OCI-LY1 (cell line): ENCODE measurements around the gene AFAP1.

Experiments used
- H2AFZ ChIP-seq: fragments of 200-600 bp; sonication (generic), shearing (Covaris generic); 2 replicates; pipeline ENCODE4 v1.6.0; 2014; ENCODE audit warnings: antibody characterized with exemption, mild to moderate bottlenecking, low read length
- H3F3A ChIP-seq: fragments of 200-600 bp; sonication (generic), shearing (Covaris generic); 2 replicates; pipeline ENCODE4 v1.6.0; 2014; ENCODE audit warnings: mild to moderate bottlenecking, antibody characterized with exemption, low read length, moderate library complexity; ENCODE audit not compliant: insufficient read depth
- H3K27ac ChIP-seq: fragments of 200-600 bp; sonication (generic); 2 replicates; pipeline ENCODE4 v1.5.1; 2014; ENCODE audit warnings: low read length, mixed run types, mild to moderate bottlenecking, low read depth; ENCODE audit not compliant: poor library complexity, severe bottlenecking
- H3K27me3 ChIP-seq: fragments of 200-600 bp; sonication (generic); 2 replicates; pipeline ENCODE4 v1.6.0; 2014; ENCODE audit warnings: antibody characterized with exemption, mild to moderate bottlenecking, low read length, moderate library complexity; ENCODE audit not compliant: insufficient read depth
- H3K36me3 ChIP-seq: fragments of 200-600 bp; sonication (generic); 2 replicates; pipeline ENCODE4 v1.6.1; 2014; ENCODE audit warnings: mild to moderate bottlenecking, antibody characterized with exemption, low read length, moderate library complexity, mixed read lengths; ENCODE audit not compliant: insufficient read depth
- H3K4me1 ChIP-seq: fragments of 200-600 bp; sonication (generic); 2 replicates; pipeline ENCODE4 v1.5.1; 2014; ENCODE audit warnings: mild to moderate bottlenecking, low read length, moderate library complexity; ENCODE audit not compliant: insufficient read depth, severe bottlenecking
- H3K4me2 ChIP-seq: fragments of 200-600 bp; sonication (generic), shearing (Covaris generic); 2 replicates; pipeline ENCODE4 v1.6.1; 2014; ENCODE audit warnings: low read length
- H3K4me3 ChIP-seq: fragments of 200-600 bp; sonication (generic); 2 replicates; pipeline ENCODE4 v1.5.1; 2014; ENCODE audit warnings: low read length, low read depth, mild to moderate bottlenecking, mixed read lengths; ENCODE audit not compliant: poor library complexity, severe bottlenecking
- H3K79me2 ChIP-seq: fragments of 200-600 bp; shearing (Covaris generic); 2 replicates; pipeline ENCODE4 v1.6.1; 2016; ENCODE audit warnings: mixed run types, low read length, mixed read lengths; ENCODE audit not compliant: insufficient read depth
- H3K9ac ChIP-seq: fragments of 200-600 bp; sonication (generic), shearing (Covaris generic); 2 replicates; pipeline ENCODE4 v1.6.1; 2014; ENCODE audit warnings: mild to moderate bottlenecking, low read length, mixed read lengths
- H3K9me2 ChIP-seq: fragments of 200-600 bp; sonication (generic), shearing (Covaris generic); 2 replicates; pipeline ENCODE4 v1.6.1; 2014; ENCODE audit warnings: low read depth, mild to moderate bottlenecking, low read length, mixed read lengths
- H3K9me3 ChIP-seq: fragments of 200-600 bp; shearing (Covaris generic); 2 replicates; pipeline ENCODE4 v1.6.1; 2014; ENCODE audit warnings: low read length, mixed read lengths
- H4K20me1 ChIP-seq: fragments of 200-600 bp; sonication (generic), shearing (Covaris generic); 2 replicates; pipeline ENCODE4 v1.6.0; 2016; ENCODE audit warnings: mild to moderate bottlenecking, low read length; ENCODE audit not compliant: insufficient read depth
- CTCF ChIP-seq: fragments of 200-600 bp; sonication (generic), shearing (Covaris generic); IDR thresholded peaks from 2 replicates; pipeline ENCODE4 v1.5.1; 2017; ENCODE audit warnings: mild to moderate bottlenecking, antibody characterized with exemption, low read length, moderate library complexity, mixed read lengths
- EZH2 ChIP-seq: fragments of 200-600 bp; sonication (generic), shearing (Covaris generic); IDR thresholded peaks from 2 replicates; pipeline ENCODE4 v1.8.0; 2017; ENCODE audit warnings: borderline replicate concordance, mixed run types, mild to moderate bottlenecking, antibody characterized with exemption, low read length, moderate library complexity, mixed read lengths

The AFAP1 gene

GRCh38 chr4:7733801-7734650 lies 205.6 kb downstream of the AFAP1 start:
- Histone ChIP-seq H3K27me3 (no peaks in the 10 kb centered on the region), H3K4me3 (no peak overlapping the region), H3K9me2 (no peaks in the 10 kb centered on the region), H3K4me1 (no peaks in the 10 kb centered on the region), H3K9ac (no peak overlapping the region), H3K27ac (no peak overlapping the region), H3K36me3 (no peaks in the 10 kb centered on the region), H3K4me2 (no peak overlapping the region), H3K79me2 (no peaks in the 10 kb centered on the region), H3K9me3 (no peaks in the 10 kb centered on the region), H2AFZ (no peak overlapping the region), H3F3A (no peaks in the 10 kb centered on the region), H4K20me1 (no peaks in the 10 kb centered on the region)
- TF ChIP-seq CTCF (no peak), EZH2 (no peak)

GRCh38 chr4:7733201-7733600 lies 206.5 kb downstream of the AFAP1 start:
- Histone ChIP-seq H3K4me1 (no peaks in the 10 kb centered on the region), H3K4me2 (no peak overlapping the region), H3K36me3 (no peaks in the 10 kb centered on the region), H4K20me1 (no peaks in the 10 kb centered on the region), H3K4me3 (no peak overlapping the region), H3K27ac (no peak overlapping the region), H3K9me3 (no peaks in the 10 kb centered on the region), H3K9me2 (no peaks in the 10 kb centered on the region), H3K27me3 (no peaks in the 10 kb centered on the region), H3K9ac (no peak overlapping the region), H2AFZ (no peak overlapping the region), H3K79me2 (no peaks in the 10 kb centered on the region), H3F3A (no peaks in the 10 kb centered on the region)
- TF ChIP-seq EZH2, result no peak
- no peak for TF ChIP-seq CTCF

GRCh38 chr4:7732263-7732662 lies 207.4 kb downstream of the AFAP1 start:
- no peaks in the 10 kb centered on the region for H3K9me3 ChIP-seq
- H3F3A ChIP-seq, result no peaks in the 10 kb centered on the region
- H2AFZ ChIP-seq, result no peak overlapping the region
- H3K9ac ChIP-seq, result no peak overlapping the region
- no peak overlapping the region for H3K4me2 ChIP-seq
- H3K4me1 ChIP-seq, result no peaks in the 10 kb centered on the region
- H4K20me1 ChIP-seq, result no peaks in the 10 kb centered on the region
- no peak for TF ChIP-seq CTCF
- no peak for TF ChIP-seq EZH2
- H3K36me3 ChIP-seq, result no peaks in the 10 kb centered on the region
- H3K4me3 ChIP-seq, result no peak overlapping the region
- no peaks in the 10 kb centered on the region for H3K27me3 ChIP-seq
- no peaks in the 10 kb centered on the region for H3K9me2 ChIP-seq
- no peak overlapping the region for H3K27ac ChIP-seq
- no peaks in the 10 kb centered on the region for H3K79me2 ChIP-seq
